HG03103 (cell line): ENCODE measurements around the gene RPAIN.

ENCODE experiments used
- ATAC-seq: cut with Tn5 transposase; IDR thresholded peaks from one replicate; pipeline ENCODE4 v1.9.1; 2021; ENCODE audit warnings: low read depth; ENCODE audit not compliant: unreplicated experiment

Gene RPAIN

DNA sequence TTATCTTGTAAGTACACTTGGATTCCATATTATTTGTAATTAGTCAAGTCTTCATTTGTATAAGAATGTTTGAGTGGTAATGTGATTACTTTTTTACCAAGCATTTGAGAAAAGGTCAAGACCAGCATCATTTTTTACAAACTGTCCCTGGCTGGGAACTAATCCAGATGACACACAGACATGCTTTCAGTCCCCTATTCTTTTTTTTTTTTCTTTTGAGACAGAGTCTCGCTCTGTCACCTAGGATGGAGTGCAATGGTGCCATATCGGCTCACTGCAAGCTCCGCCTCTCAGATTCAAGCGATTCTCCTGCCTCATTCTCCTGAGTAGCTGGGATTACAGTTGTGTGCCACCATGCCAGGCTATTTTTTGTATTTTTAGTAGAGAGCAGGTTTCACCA lies 61.5 kb downstream of the RPAIN start:
- no peak for ATAC-seq
